DND-41 (cell line): ENCODE data around the gene EMC7.

ENCODE experiments used
- ATAC-seq: fragments of 200-7000 bp; cut with Tn5 transposase; 3 replicates; pipeline ENCODE4 v1.9.1; 2021; ENCODE audit warnings: low read depth; ENCODE audit not compliant: insufficient read depth
- DNase-seq: peaks from one replicate; pipeline ENCODE4 v3.0.0-alpha.2; 2020
- H2AFZ ChIP-seq: 2 replicates; pipeline ENCODE4 v1.6.0; 2012; ENCODE audit warnings: low read depth, low read length
- H3K27ac ChIP-seq: 2 replicates; pipeline ENCODE4 v1.5.1; 2012; ENCODE audit warnings: low read length, inconsistent platforms
- H3K27me3 ChIP-seq: fragments of 200-600 bp; sonication (generic); 2 replicates; pipeline ENCODE4 v1.6.0; 2012; ENCODE audit warnings: low read length, mild to moderate bottlenecking, inconsistent platforms; ENCODE audit not compliant: insufficient read depth, poor library complexity
- H3K36me3 ChIP-seq: 2 replicates; pipeline ENCODE4 v1.5.1; 2012; ENCODE audit warnings: low read length, inconsistent platforms; ENCODE audit not compliant: insufficient read depth
- H3K4me1 ChIP-seq: 2 replicates; pipeline ENCODE4 v1.5.1; 2012; ENCODE audit warnings: mild to moderate bottlenecking, low read length; ENCODE audit not compliant: insufficient read depth
- H3K4me2 ChIP-seq: 2 replicates; pipeline ENCODE4 v1.6.0; 2012; ENCODE audit warnings: mild to moderate bottlenecking, moderate library complexity, low read length, inconsistent platforms; ENCODE audit not compliant: insufficient read depth
- H3K4me3 ChIP-seq, 2 experiments: fragments of 200-600 bp in 1 of 2; shearing (Covaris generic) in 1 of 2; 2 replicates each; pipeline ENCODE4 v1.5.1; 2012 to 2016; ENCODE audit warnings: inconsistent platforms in 2 of 2, low read length in 2 of 2, mild to moderate bottlenecking in 2 of 2, low read depth in 1 of 2, moderate library complexity in 1 of 2
- H3K79me2 ChIP-seq: 2 replicates; pipeline ENCODE4 v1.6.0; 2012; ENCODE audit warnings: low read length, inconsistent platforms; ENCODE audit not compliant: insufficient read depth
- H3K9ac ChIP-seq: 2 replicates; pipeline ENCODE4 v1.6.0; 2012; ENCODE audit warnings: low read depth, mild to moderate bottlenecking, inconsistent platforms, low read length, moderate library complexity
- H3K9me3 ChIP-seq: 2 replicates; pipeline ENCODE4 v1.5.1; 2012; ENCODE audit warnings: low read length, moderate library complexity, mild to moderate bottlenecking, inconsistent platforms; ENCODE audit not compliant: insufficient read depth, severe bottlenecking
- H4K20me1 ChIP-seq: 2 replicates; pipeline ENCODE4 v1.6.0; 2012; ENCODE audit warnings: low read length; ENCODE audit not compliant: insufficient read depth
- EZH2 ChIP-seq: IDR thresholded peaks from 3 replicates; pipeline ENCODE4 v1.6.1; 2012; ENCODE audit warnings: borderline replicate concordance, low read depth, mild to moderate bottlenecking, moderate library complexity, low read length, inconsistent platforms; ENCODE audit not compliant: severe bottlenecking
- TF ChIP-seq, protein P1 (sequence below): IDR thresholded peaks from 2 replicates; pipeline ENCODE4 v1.5.1; 2012; ENCODE audit warnings: borderline replicate concordance, low read length, moderate library complexity, mild to moderate bottlenecking; ENCODE audit not compliant: poor library complexity, severe bottlenecking; ENCODE audit errors: extremely low read depth

The EMC7 gene

DNA sequence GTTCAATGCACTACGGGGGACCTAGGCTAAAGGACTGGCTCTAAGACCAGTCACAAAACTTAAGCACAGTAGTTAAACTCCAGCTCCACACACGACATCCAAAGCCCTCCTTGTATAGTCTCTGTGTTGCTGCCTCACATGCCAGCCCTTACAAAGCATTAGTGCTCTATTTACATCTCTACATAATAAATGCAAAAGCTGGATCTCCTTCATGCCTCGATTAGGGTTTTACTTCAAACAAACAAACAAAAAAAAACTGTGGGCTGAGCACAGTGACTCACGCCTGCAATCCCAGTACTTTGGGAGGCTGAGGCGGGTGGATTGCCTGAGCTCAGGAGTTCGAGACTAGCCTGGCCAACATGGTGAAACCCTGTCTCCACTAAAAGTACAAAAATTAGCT lies 9.8 kb upstream of the EMC7 start:
- no peak for TF ChIP-seq EZH2
- TF ChIP-seq, protein P1, sequence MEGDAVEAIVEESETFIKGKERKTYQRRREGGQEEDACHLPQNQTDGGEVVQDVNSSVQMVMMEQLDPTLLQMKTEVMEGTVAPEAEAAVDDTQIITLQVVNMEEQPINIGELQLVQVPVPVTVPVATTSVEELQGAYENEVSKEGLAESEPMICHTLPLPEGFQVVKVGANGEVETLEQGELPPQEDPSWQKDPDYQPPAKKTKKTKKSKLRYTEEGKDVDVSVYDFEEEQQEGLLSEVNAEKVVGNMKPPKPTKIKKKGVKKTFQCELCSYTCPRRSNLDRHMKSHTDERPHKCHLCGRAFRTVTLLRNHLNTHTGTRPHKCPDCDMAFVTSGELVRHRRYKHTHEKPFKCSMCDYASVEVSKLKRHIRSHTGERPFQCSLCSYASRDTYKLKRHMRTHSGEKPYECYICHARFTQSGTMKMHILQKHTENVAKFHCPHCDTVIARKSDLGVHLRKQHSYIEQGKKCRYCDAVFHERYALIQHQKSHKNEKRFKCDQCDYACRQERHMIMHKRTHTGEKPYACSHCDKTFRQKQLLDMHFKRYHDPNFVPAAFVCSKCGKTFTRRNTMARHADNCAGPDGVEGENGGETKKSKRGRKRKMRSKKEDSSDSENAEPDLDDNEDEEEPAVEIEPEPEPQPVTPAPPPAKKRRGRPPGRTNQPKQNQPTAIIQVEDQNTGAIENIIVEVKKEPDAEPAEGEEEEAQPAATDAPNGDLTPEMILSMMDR: no peak
- Histone ChIP-seq H3K79me2 (no peaks in the 10 kb centered on the region), H4K20me1 (no peaks in the 10 kb centered on the region), H3K36me3 (no peaks in the 10 kb centered on the region), H3K9me3 (no peaks in the 10 kb centered on the region), H2AFZ (no peak overlapping the region), H3K27me3 (no peaks in the 10 kb centered on the region), H3K4me3 (no peak overlapping the region), H3K4me2 (no peak overlapping the region), H3K27ac (no peak overlapping the region), H3K4me1 (no peaks in the 10 kb centered on the region), H3K9ac (no peak overlapping the region)
- ATAC-seq (no peak), DNase-seq (no peak)

- Histone ChIP-seq H3K27ac (no peak overlapping the region), H3K27me3 (no peaks in the 10 kb centered on the region), H3K4me2 (no peak overlapping the region), H3K9me3 (no peaks in the 10 kb centered on the region), H3K9ac (no peak overlapping the region), H3K36me3 (no peaks in the 10 kb centered on the region), H4K20me1 (no peaks in the 10 kb centered on the region), H3K4me3 (no peak overlapping the region), H2AFZ (no peak overlapping the region), H3K4me1 (no peaks in the 10 kb centered on the region), H3K79me2 (no peaks in the 10 kb centered on the region)
- TF ChIP-seq, protein P1: peak; percentile 55
- TF ChIP-seq EZH2: no peak
- no peak for DNase-seq
- no peak; the same call in 2 of the 3 replicates for ATAC-seq
These were observed 8.4 kb upstream of the EMC7 start for GRCh38 chr15:34109797-34110663.

DNA sequence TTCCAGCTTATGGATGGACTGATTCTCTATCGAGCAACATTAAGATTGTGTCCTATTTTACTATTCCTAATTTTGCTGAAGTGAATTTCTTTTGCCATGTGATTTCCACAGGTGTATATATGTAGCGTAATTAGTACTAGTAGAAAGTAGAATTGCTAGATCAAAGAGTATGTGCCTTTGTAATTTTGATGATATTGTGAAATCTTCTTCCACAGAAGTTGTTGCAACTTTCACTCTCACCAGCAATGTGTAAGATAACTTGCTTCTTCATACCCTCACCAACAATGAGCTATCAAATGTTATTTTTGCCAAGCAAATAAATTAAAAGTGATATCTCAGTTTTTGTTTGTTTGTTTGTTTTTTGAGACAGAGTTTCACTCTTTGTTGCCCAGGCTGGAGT lies 5.7 kb upstream of the EMC7 start:
- Histone ChIP-seq H3K9ac (no peak overlapping the region), H3K27me3 (no peaks in the 10 kb centered on the region), H3K4me1 (peaks cover 10% of the 10 kb centered on the region), H3K4me2 (no peak overlapping the region), H3K4me3 (no peak overlapping the region), H2AFZ (no peak overlapping the region), H4K20me1 (no peaks in the 10 kb centered on the region), H3K79me2 (peaks cover 10% of the 10 kb centered on the region), H3K9me3 (no peaks in the 10 kb centered on the region), H3K27ac (no peak overlapping the region), H3K36me3 (no peaks in the 10 kb centered on the region)
- DNase-seq (no peak), ATAC-seq (no peak)
- TF ChIP-seq, protein P1: no peak
- TF ChIP-seq EZH2: no peak
